Trophoblast cell (in vitro differentiated cells and primary cell): ENCODE measurements around the gene SPATA45.

Experiments used
- DNase-seq, 2 donors: peaks; one replicate each; pipeline ENCODE4 v3.0.0-alpha.2; 2016
- H2AFZ ChIP-seq: 2 replicates; pipeline ENCODE4 v1.6.1; 2013; ENCODE audit warnings: low read length, moderate library complexity, mild to moderate bottlenecking; ENCODE audit not compliant: insufficient read depth, poor library complexity
- H2AK5ac ChIP-seq: 2 replicates; pipeline ENCODE4 v1.6.1; 2013; ENCODE audit warnings: mild to moderate bottlenecking, low read length
- H2BK120ac ChIP-seq: 2 replicates; pipeline ENCODE4 v1.6.1; 2013; ENCODE audit warnings: low read length, mild to moderate bottlenecking, moderate library complexity; ENCODE audit not compliant: insufficient read depth, poor library complexity
- H2BK12ac ChIP-seq: 2 replicates; pipeline ENCODE4 v1.6.1; 2013; ENCODE audit warnings: mild to moderate bottlenecking, low read length, moderate library complexity
- H2BK5ac ChIP-seq: 2 replicates; pipeline ENCODE4 v1.6.1; 2013; ENCODE audit warnings: low read length, low read depth, moderate library complexity, mild to moderate bottlenecking; ENCODE audit not compliant: poor library complexity
- H3K14ac ChIP-seq: 2 replicates; pipeline ENCODE4 v1.6.1; 2013; ENCODE audit warnings: mild to moderate bottlenecking, low read length
- H3K18ac ChIP-seq: 2 replicates; pipeline ENCODE4 v1.6.1; 2013; ENCODE audit warnings: mild to moderate bottlenecking, low read length
- H3K23ac ChIP-seq: 2 replicates; pipeline ENCODE4 v1.6.1; 2013; ENCODE audit warnings: low read length
- H3K27ac ChIP-seq: 2 replicates; pipeline ENCODE4 v1.5.1; 2013; ENCODE audit warnings: low read depth, mild to moderate bottlenecking, inconsistent platforms, low read length, moderate library complexity
- H3K27me3 ChIP-seq: 2 replicates; pipeline ENCODE4 v1.6.1; 2013; ENCODE audit warnings: inconsistent platforms, mild to moderate bottlenecking, low read length, moderate library complexity; ENCODE audit not compliant: insufficient read depth
- H3K36me3 ChIP-seq, 2 experiments: 1 replicate in 1 of 2; 2 replicates in 1 of 2; pipeline ENCODE4 v1.6.1; 2013; ENCODE audit warnings: low read length in 2 of 2, mild to moderate bottlenecking in 2 of 2, moderate library complexity in 1 of 2; ENCODE audit not compliant: insufficient read depth in 2 of 2, control insufficient read depth in 1 of 2
- H3K4ac ChIP-seq: 2 replicates; pipeline ENCODE4 v1.6.1; 2013; ENCODE audit warnings: low read depth, mild to moderate bottlenecking, low read length, moderate library complexity
- H3K4me1 ChIP-seq, 2 experiments: 1 replicate in 1 of 2; 2 replicates in 1 of 2; pipeline ENCODE4 v1.6.1; 2013; ENCODE audit warnings: low read length in 2 of 2, mild to moderate bottlenecking in 2 of 2, moderate library complexity in 1 of 2; ENCODE audit not compliant: insufficient read depth in 2 of 2, control insufficient read depth in 1 of 2
- H3K4me2 ChIP-seq: 2 replicates; pipeline ENCODE4 v1.6.1; 2013; ENCODE audit warnings: inconsistent platforms, mild to moderate bottlenecking, low read length, moderate library complexity
- H3K4me3 ChIP-seq: 2 replicates; pipeline ENCODE4 v1.5.1; 2013; ENCODE audit warnings: mild to moderate bottlenecking, low read depth, low read length, inconsistent platforms
- H3K79me1 ChIP-seq: one replicate; pipeline ENCODE4 v1.6.1; 2013; ENCODE audit warnings: low read length
- H3K79me2 ChIP-seq: 2 replicates; pipeline ENCODE4 v1.6.1; 2013; ENCODE audit warnings: low read length, mild to moderate bottlenecking; ENCODE audit not compliant: control insufficient read depth, insufficient read depth, poor library complexity
- H3K9ac ChIP-seq: 2 replicates; pipeline ENCODE4 v1.6.1; 2013; ENCODE audit warnings: mild to moderate bottlenecking, low read length
- H3K9me3 ChIP-seq: 2 replicates; pipeline ENCODE4 v1.6.1; 2013; ENCODE audit warnings: low read depth, mild to moderate bottlenecking, control low read depth, inconsistent platforms, low read length; ENCODE audit not compliant: insufficient read depth
- H4K12ac ChIP-seq: 2 replicates; pipeline ENCODE4 v1.6.1; 2013; ENCODE audit warnings: low read depth, mild to moderate bottlenecking, low read length, moderate library complexity
- H4K8ac ChIP-seq: 2 replicates; pipeline ENCODE4 v1.6.1; 2013; ENCODE audit warnings: low read depth, mild to moderate bottlenecking, low read length, moderate library complexity
- H4K91ac ChIP-seq: one replicate; pipeline ENCODE4 v1.6.1; 2013; ENCODE audit warnings: low read depth, mild to moderate bottlenecking, low read length, moderate library complexity
- WGBS: extraction: QIAGEN DNeasy Blood & Tissue Kit; methylation state at CpG from one replicate; pipeline ENCODE4 v1.1.7; 2013; ENCODE audit warnings: missing lambda C conversion rate; ENCODE audit not compliant: insufficient read length, insufficient coverage; ENCODE audit errors: extremely low coverage; 5-methylcytosine and 5-hydroxymethylcytosine counted together

The SPATA45 gene

GRCh38 chr1:212816567-212817278 is 30.7 kb downstream of the SPATA45 start:
- DNase-seq = no peak
- Histone ChIP-seq H2BK120ac (no peak overlapping the region), H2AK5ac (no peak overlapping the region), H3K4me3 (no peak overlapping the region), H3K36me3 (no peaks in the 10 kb centered on the region), H4K91ac (no peak overlapping the region), H3K9me3 (no peaks in the 10 kb centered on the region), H3K27me3 (no peaks in the 10 kb centered on the region), H4K12ac (no peak overlapping the region), H3K14ac (no peak overlapping the region), H2AFZ (no peak overlapping the region), H4K8ac (no peak overlapping the region), H3K4me1 (peaks cover 0 to 2% of the 10 kb centered on the region in 2 experiments), H3K4me2 (no peak overlapping the region), H3K79me1 (no peaks in the 10 kb centered on the region), H3K27ac (no peak overlapping the region), H2BK12ac (no peak overlapping the region), H3K79me2 (no peaks in the 10 kb centered on the region), H2BK5ac (no peak overlapping the region), H3K23ac (no peak overlapping the region), H3K18ac (no peak overlapping the region), H3K9ac (no peak overlapping the region), H3K4ac (no peak overlapping the region)
- no CpG with 5 or more reads among the region's 3 CpGs for WGBS

GRCh38 chr1:212814537-212815334 is 32.7 kb downstream of the SPATA45 start:
- Histone ChIP-seq H3K23ac (no peak overlapping the region), H4K91ac (no peak overlapping the region), H4K8ac (no peak overlapping the region), H2AK5ac (no peak overlapping the region), H4K12ac (no peak overlapping the region), H2BK5ac (no peak overlapping the region), H2AFZ (no peak overlapping the region), H3K36me3 (no peaks in the 10 kb centered on the region), H3K79me1 (no peaks in the 10 kb centered on the region), H3K4ac (no peak overlapping the region), H3K27me3 (no peaks in the 10 kb centered on the region), H3K27ac (no peak overlapping the region), H3K4me1 (peaks cover 0 to 2% of the 10 kb centered on the region in 2 experiments), H3K18ac (no peak overlapping the region), H3K4me2 (no peak overlapping the region), H2BK120ac (no peak overlapping the region), H2BK12ac (no peak overlapping the region), H3K9ac (no peak overlapping the region), H3K14ac (no peak overlapping the region), H3K9me3 (no peaks in the 10 kb centered on the region), H3K4me3 (no peak overlapping the region), H3K79me2 (no peaks in the 10 kb centered on the region)
- WGBS = no CpG with 5 or more reads among the region's 5 CpGs
- DNase-seq = peak in 1 of 2 donors; percentile 60

GRCh38 chr1:212805767-212806166 is 41.7 kb downstream of the SPATA45 start:
- Histone ChIP-seq H3K79me1 (no peaks in the 10 kb centered on the region), H3K23ac (no peak overlapping the region), H3K14ac (no peak overlapping the region), H4K91ac (no peak overlapping the region), H3K4me1 (no peaks in the 10 kb centered on the region), H3K4me2 (no peak overlapping the region), H3K9me3 (no peaks in the 10 kb centered on the region), H2AK5ac (no peak overlapping the region), H2BK12ac (no peak overlapping the region), H3K27me3 (no peaks in the 10 kb centered on the region), H3K4me3 (no peak overlapping the region), H2BK5ac (no peak overlapping the region), H3K27ac (no peak overlapping the region), H3K36me3 (peaks cover 0 to 6% of the 10 kb centered on the region in 2 experiments), H4K12ac (no peak overlapping the region), H4K8ac (no peak overlapping the region), H3K18ac (no peak overlapping the region), H3K79me2 (no peaks in the 10 kb centered on the region), H3K4ac (no peak overlapping the region), H2AFZ (no peak overlapping the region), H2BK120ac (no peak overlapping the region), H3K9ac (no peak overlapping the region)
- DNase-seq = no peak
- WGBS = no CpG with 5 or more reads among the region's 3 CpGs

GRCh38 chr1:212797681-212798080 is 49.8 kb downstream of the SPATA45 start:
- Histone ChIP-seq H2BK120ac (no peak overlapping the region), H3K23ac (no peak overlapping the region), H3K9ac (no peak overlapping the region), H3K79me2 (no peaks in the 10 kb centered on the region), H3K14ac (no peak overlapping the region), H3K18ac (no peak overlapping the region), H2BK12ac (no peak overlapping the region), H3K27ac (no peak overlapping the region), H3K27me3 (no peaks in the 10 kb centered on the region), H4K12ac (no peak overlapping the region), H4K91ac (no peak overlapping the region), H4K8ac (no peak overlapping the region), H3K4ac (no peak overlapping the region), H3K4me2 (no peak overlapping the region), H3K36me3 (peaks cover 1 to 3% of the 10 kb centered on the region in 2 experiments), H2AK5ac (no peak overlapping the region), H3K4me3 (no peak overlapping the region), H3K9me3 (no peaks in the 10 kb centered on the region), H2BK5ac (no peak overlapping the region), H3K4me1 (no peaks in the 10 kb centered on the region), H2AFZ (no peak overlapping the region), H3K79me1 (no peaks in the 10 kb centered on the region)
- no CpG with 5 or more reads among the region's 3 CpGs for WGBS
- DNase-seq = peak in 1 of 2 donors; percentile 14
